Measurements from ENCODE around the gene TALDO1. TPM values are rescaled to one million over a fixed set of nuclear protein-coding genes. Genes with fewer than 3 reads are reported as not detected.

The TALDO1 gene
- total RNA-seq, 6 experiments from 2014 or later = 102 to 184 (median 150) TPM

DNA sequence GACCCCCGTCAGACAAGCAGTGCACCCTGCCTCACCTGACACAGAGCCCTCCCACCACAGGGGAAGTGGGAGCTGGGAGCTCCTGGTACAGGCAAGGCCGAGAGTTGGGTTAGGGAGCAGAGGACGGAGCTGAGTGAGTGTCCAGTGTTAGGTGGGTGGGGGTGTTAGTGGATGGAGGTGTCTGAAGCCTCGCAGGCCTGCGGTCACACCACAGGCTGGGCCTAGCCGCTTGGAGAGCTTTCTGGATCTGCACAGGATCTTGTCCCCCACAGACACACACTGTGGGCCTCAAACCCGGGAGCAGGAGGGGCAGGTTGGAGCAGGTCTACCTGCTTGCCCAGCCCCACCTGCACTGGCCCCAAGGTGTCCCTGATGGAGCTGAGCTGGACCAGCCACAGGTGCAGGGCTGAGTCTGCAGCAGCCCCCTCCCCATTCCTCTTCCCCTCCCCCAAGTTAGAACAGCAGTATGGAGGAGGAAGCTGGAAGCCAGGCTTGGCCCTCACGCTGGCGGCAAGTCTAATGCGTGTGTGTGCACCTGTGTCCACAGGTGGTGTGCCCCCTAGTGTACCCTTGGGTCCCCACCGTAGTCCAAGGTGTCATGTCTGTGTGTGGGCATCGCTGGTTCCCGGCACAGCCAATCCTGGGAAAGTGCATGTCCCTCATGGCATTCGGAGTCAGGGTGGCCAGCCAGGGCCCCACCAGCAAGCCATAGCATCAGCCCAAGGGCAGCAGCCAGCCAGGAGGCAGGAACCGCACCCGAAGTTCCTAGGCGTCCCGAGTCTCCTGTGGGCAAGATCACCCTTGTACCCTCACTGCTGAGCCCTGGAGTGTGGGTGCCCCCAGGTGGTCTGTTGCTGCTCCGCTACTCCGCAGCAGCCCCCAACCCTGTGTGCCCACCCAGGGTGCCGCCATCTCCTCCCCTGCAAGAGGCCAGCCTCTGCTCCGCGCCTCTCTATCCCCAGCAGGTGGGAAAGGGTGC is 32.0 kb downstream of the TALDO1 start:
- intact Hi-C loops (cut with DNase I) = no loop called here
- peaks cover 0 to 22% (median 8%) of the 10 kb centered on the region in 4 donors for H3K4me1 ChIP-seq
- peak overlapping the region in 2 of 3 donors; percentile 8 to 69 for H3K27ac ChIP-seq
- no peak for ATAC-seq
- H3K36me3 ChIP-seq = peaks cover 0 to 9% (median 0%) of the 10 kb centered on the region in 4 donors
- H3K4me3 ChIP-seq = peak overlapping the region in 2 of 3 donors; percentile 77 to 80
- H3K9me3 ChIP-seq = no peaks in the 10 kb centered on the region
- TF ChIP-seq CTCF (IDR thresholded peaks at IDR 0.05) (no peak), POLR2A (IDR thresholded peaks at IDR 0.05) (no peak)
- WGBS (ENCODE audit: insufficient coverage, low coverage, low lambda C conversion rate, missing lambda C conversion rate) = 76% methylated on average over 4 of the region's 23 CpGs
- DNase-seq = peak in 2 of 3 donors; percentile 32 to 54
- H3K27me3 ChIP-seq = no peaks in the 10 kb centered on the region

- no peaks in the 10 kb centered on the region for H3K27me3 ChIP-seq
- DNase-seq = peak in 1 of 3 donors; percentile 51
- TF ChIP-seq POLR2A (IDR thresholded peaks at IDR 0.05) (no peak), CTCF (IDR thresholded peaks at IDR 0.05) (no peak)
- H3K9me3 ChIP-seq = no peaks in the 10 kb centered on the region
- peaks cover 0 to 22% (median 8%) of the 10 kb centered on the region in 4 donors for H3K4me1 ChIP-seq
- H3K27ac ChIP-seq = no peak overlapping the region
- peaks cover 0 to 10% (median 0%) of the 10 kb centered on the region in 4 donors for H3K36me3 ChIP-seq
- whole genome bisulfite sequencing (ENCODE audit: insufficient coverage, low coverage, low lambda C conversion rate, missing lambda C conversion rate) = no CpG with 5 or more reads among the region's 16 CpGs
- no peak for ATAC-seq
- intact Hi-C loops (cut with DNase I) = no loop called here
- no peak overlapping the region for H3K4me3 ChIP-seq
These were observed 32.8 kb downstream of the TALDO1 start for GRCh38 chr11:779955-780532.

GRCh38 chr11:782264-783174 is 35.3 kb downstream of the TALDO1 start:
- 74% methylated on average over 9 of the region's 36 CpGs for WGBS (ENCODE audit: insufficient coverage, low coverage, low lambda C conversion rate, missing lambda C conversion rate)
- Histone ChIP-seq H3K4me3 (no peak overlapping the region), H3K36me3 (peaks cover 0 to 10% (median 0%) of the 10 kb centered on the region in 4 donors), H3K9me3 (no peaks in the 10 kb centered on the region), H3K27me3 (no peaks in the 10 kb centered on the region), H3K4me1 (peaks cover 0 to 17% (median 5%) of the 10 kb centered on the region in 4 donors), H3K27ac (no peak overlapping the region)
- TF ChIP-seq CTCF (IDR thresholded peaks at IDR 0.05) = no peak
- TF ChIP-seq POLR2A (IDR thresholded peaks at IDR 0.05) = no peak
- DNase-seq = peak in 2 of 3 donors; percentile 22 to 47
- no peak for ATAC-seq
- intact Hi-C loops (cut with DNase I) = no loop called here

- peak in 2 of 4 donors; percentile 12 to 53 for TF ChIP-seq CTCF (IDR thresholded peaks at IDR 0.05)
- TF ChIP-seq POLR2A (IDR thresholded peaks at IDR 0.05) = no peak
- H3K27ac ChIP-seq = no peak overlapping the region
- ATAC-seq (peak in 3 of 4 donors; percentile 15 to 63 (median 52)), DNase-seq (peak in 2 of 3 donors; percentile 57 to 71)
- H3K9me3 ChIP-seq = no peaks in the 10 kb centered on the region
- H3K27me3 ChIP-seq = no peaks in the 10 kb centered on the region
- H3K4me3 ChIP-seq = no peak overlapping the region
- H3K36me3 ChIP-seq = peaks cover 0 to 10% (median 0%) of the 10 kb centered on the region in 4 donors
- WGBS (ENCODE audit: insufficient coverage, low coverage, low lambda C conversion rate, missing lambda C conversion rate) = 28% methylated on average over 18 of the region's 24 CpGs
- peaks cover 0 to 11% (median 5%) of the 10 kb centered on the region in 4 donors for H3K4me1 ChIP-seq
- intact Hi-C loops (cut with DNase I) = no loop called here
These were observed 36.3 kb downstream of the TALDO1 start for GRCh38 chr11:783581-784015.
